GM13977 (cell line): Measurements from ENCODE around the gene REXO5.

ENCODE experiments used
- DNase-seq: peaks from one replicate; pipeline ENCODE4 v3.0.0; 2012; ENCODE audit warnings: low spot score
- in situ Hi-C: fragments of 300-500 bp; cut with MboI; formaldehyde crosslinking; loops from one replicate; pipeline ENCODE4 v1.12.0; 2022; ENCODE audit warnings: low sequenced_read_pairs, low pct_unique_long_range_greater_than_20kb, mixed read lengths, inconsistent platforms; ENCODE audit not compliant: unreplicated experiment
- TF ChIP-seq, protein P1 (sequence below): IDR thresholded peaks from 2 replicates; pipeline ENCODE4 v1.5.1; 2012; ENCODE audit warnings: mild to moderate bottlenecking, control low read depth; ENCODE audit not compliant: insufficient read depth; ENCODE audit errors: extremely low read depth, missing control alignments

The REXO5 gene

DNA sequence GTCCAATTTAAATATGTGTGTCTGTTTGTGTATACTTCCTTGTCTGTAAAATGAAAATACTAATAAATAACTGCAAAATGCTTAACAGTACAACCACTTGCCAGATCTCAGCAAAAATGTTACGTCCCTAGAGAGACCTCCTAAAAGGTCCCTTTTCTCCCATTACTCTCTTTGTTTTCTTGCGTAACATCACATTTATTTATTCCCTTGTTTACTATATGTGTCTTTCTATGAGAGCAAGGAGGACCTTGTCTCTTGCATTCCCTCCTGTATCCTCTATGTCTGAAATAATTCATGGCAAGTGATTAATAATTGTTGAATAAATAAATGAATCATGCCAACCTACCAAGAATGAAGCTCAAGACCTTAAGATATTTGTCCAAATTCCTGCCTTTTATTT lies 40.6 kb upstream of the REXO5 start:
- in situ Hi-C loops, result no loop called here
- DNase-seq, result no peak
- TF ChIP-seq, protein P1, sequence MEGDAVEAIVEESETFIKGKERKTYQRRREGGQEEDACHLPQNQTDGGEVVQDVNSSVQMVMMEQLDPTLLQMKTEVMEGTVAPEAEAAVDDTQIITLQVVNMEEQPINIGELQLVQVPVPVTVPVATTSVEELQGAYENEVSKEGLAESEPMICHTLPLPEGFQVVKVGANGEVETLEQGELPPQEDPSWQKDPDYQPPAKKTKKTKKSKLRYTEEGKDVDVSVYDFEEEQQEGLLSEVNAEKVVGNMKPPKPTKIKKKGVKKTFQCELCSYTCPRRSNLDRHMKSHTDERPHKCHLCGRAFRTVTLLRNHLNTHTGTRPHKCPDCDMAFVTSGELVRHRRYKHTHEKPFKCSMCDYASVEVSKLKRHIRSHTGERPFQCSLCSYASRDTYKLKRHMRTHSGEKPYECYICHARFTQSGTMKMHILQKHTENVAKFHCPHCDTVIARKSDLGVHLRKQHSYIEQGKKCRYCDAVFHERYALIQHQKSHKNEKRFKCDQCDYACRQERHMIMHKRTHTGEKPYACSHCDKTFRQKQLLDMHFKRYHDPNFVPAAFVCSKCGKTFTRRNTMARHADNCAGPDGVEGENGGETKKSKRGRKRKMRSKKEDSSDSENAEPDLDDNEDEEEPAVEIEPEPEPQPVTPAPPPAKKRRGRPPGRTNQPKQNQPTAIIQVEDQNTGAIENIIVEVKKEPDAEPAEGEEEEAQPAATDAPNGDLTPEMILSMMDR, result no peak

- in situ Hi-C loops, result no loop called here
- no peak for DNase-seq
- TF ChIP-seq, protein P1, result no peak
These were observed 40.0 kb upstream of the REXO5 start for GRCh38 chr16:20766294-20766693.

DNA sequence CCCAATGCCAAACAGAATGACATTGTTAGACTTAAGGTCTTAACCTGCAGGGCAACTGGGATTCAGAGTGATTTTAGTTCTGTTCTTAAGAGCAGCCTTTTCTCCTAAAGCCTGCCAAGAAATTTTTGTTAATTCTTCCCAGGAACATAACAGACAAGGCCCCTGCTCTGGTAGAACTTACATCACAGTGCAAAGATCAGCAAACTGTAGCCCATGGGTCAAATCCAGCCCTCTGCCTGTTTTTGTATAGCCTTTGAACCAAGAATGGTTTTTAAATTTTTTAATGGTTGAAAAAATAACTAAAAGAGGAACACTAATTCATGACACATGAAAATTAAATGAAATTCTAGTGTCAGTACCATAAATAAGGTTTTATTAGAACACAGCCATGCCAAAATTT lies 38.8 kb upstream of the REXO5 start:
- TF ChIP-seq, protein P1, result no peak

DNA sequence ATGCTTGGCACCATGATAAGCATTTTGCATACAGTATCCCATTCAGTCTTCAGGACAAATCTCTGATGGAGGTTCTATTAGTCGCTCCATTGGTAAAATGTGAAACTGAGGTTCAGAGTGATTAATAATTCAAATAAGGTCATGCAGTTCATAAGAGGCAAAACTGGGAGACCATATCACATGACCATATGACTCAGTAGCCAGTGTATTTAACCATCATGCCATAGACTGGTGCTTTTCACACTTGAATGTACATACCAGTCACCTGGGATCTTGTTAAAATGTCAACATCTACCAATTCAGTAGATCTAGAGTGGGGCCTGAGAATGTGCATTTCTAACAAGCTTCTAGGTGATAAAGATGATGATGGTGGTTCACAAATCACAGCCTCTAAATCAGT lies 38.2 kb upstream of the REXO5 start:
- TF ChIP-seq, protein P1, result no peak
- in situ Hi-C loops, result no loop called here
- no peak for DNase-seq

More for the DNA sequence above, 38.8 kb upstream of the REXO5 start:
- DNase-seq, result no peak
- in situ Hi-C loops, result no loop called here

- TF ChIP-seq, protein P1, result no peak
- in situ Hi-C loops, result no loop called here
These were observed 37.5 kb upstream of the REXO5 start for GRCh38 chr16:20768818-20769217.

DNA sequence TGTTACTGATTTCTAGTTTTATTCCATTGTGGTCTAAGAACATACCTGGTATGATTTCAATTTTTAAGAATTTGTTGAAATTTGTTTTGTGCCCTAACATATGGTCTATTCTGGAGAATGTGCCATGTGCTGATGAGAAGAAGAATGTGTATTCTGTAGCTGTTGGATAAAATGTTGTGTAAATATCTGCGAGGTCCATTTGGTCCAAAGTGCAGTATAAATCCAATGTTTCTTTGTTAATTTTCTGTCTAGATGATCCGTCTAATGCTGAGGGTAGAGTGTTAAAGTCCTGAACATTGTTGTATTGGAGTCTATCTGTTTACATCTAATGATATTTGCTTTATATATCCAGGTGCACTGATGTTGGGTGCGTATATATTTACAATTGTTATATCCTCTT lies 32.6 kb upstream of the REXO5 start:
- no peak for DNase-seq
- in situ Hi-C loops, result no loop called here
- TF ChIP-seq, protein P1, result no peak

More at GRCh38 chr16:20768818-20769217, 37.5 kb upstream of the REXO5 start:
- no peak for DNase-seq
